HFF-Myc (cell line): Measurements from ENCODE around the gene NOX3.
"Not testable (repeated sequence)": the region's sequence is repeated elsewhere in the genome, so short reads cannot be mapped to it uniquely, and the experiment has no call there.

Source experiments
- DNase-seq: peaks from one replicate; pipeline ENCODE4 v3.0.0-alpha.2; 2011; ENCODE audit warnings: low read depth; ENCODE audit errors: extremely low read depth
- H3K4me3 ChIP-seq: replicated peaks from 2 replicates; pipeline ENCODE4 v1.5.1; 2011; ENCODE audit warnings: low read depth, mild to moderate bottlenecking, control low read depth, low read length
- TF ChIP-seq, protein P1 (sequence below): IDR thresholded peaks from 2 replicates; pipeline ENCODE4 v1.5.1; 2012; ENCODE audit warnings: mild to moderate bottlenecking, low read depth, low read length, control low read depth; ENCODE audit errors: missing control alignments

Gene NOX3

DNA sequence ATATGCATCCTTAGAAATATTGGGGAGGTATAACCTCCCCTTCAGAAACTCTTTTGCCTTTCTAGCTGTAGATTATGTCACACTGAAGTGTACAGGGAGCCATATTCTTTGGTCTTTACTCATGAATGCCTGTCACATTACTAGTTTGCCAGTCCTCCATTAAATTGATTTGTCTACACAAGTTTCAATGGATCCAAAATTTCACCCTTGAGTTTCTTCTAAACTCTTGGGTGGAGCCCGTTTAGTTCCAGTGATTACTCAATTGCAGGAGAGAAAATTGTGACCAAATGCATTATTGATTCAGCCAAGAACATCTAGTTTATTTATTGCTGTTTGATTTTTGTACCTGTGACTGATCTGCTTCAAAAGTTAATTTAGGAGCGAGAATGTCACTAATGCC, 81.0 kb downstream of the NOX3 start:
- TF ChIP-seq, protein P1, sequence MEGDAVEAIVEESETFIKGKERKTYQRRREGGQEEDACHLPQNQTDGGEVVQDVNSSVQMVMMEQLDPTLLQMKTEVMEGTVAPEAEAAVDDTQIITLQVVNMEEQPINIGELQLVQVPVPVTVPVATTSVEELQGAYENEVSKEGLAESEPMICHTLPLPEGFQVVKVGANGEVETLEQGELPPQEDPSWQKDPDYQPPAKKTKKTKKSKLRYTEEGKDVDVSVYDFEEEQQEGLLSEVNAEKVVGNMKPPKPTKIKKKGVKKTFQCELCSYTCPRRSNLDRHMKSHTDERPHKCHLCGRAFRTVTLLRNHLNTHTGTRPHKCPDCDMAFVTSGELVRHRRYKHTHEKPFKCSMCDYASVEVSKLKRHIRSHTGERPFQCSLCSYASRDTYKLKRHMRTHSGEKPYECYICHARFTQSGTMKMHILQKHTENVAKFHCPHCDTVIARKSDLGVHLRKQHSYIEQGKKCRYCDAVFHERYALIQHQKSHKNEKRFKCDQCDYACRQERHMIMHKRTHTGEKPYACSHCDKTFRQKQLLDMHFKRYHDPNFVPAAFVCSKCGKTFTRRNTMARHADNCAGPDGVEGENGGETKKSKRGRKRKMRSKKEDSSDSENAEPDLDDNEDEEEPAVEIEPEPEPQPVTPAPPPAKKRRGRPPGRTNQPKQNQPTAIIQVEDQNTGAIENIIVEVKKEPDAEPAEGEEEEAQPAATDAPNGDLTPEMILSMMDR, result no peak
- no peak overlapping the region for H3K4me3 ChIP-seq
- no peak for DNase-seq

DNA sequence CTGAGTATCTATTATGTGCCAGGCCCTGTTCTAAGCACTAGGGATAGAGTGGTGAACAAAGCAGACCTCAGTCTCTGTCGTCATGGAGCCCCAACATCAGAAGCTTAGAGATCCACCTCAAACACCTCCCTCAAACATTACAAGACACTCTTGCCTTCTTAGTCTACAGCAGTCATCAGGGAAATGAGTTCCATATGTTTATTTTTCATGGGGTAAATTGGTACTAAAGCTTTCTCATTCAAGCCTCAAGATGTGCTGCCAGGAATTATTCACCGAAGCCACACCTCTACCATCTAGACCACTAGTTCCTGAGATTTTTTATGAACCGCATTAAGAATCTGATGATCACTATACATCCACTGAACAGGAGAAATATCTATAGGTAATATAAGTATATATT, 82.4 kb downstream of the NOX3 start:
- TF ChIP-seq, protein P1, result no peak
- H3K4me3 ChIP-seq, result no peak overlapping the region
- DNase-seq, result peak; percentile 31

DNA sequence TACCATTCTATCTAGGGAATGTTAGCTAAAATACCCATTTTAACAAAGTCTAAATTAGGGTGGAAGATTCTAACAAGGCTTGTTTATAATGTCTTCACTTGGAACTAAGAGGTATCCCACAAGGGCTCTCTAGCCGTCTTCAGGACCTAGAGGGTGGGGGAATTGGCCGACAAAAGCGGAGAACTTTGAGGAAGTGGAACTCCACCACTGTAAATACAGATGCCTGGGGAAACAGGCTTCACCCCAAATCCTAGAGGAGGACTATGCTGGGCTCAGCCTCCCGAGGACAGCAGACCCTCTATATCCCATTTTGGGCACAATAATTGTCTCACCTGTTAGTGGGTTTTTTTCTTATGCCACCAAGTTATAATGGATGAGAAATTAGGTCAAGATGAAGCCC, 83.4 kb downstream of the NOX3 start:
- H3K4me3 ChIP-seq, result no peak overlapping the region
- TF ChIP-seq, protein P1, result no peak
- DNase-seq, result no peak

DNA sequence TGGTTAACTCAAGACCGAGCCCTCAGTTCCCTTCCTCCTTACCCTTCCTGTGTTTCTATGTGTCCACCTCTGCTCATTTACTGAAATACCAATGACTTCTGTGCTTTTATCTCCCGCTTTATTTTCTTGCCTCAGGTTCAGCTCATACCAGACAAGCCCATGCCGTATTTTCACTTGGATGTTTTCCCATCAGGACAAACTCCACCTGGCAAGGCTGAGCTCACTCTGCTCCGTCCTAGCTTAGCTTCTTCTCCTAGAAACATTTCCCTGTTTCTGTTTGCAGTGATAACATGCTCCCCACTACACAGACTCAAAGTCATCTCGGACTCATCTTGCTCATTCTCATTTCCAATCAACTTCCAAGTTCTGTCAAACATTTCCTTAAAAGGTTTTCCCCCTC, 84.4 kb downstream of the NOX3 start:
- no peak for DNase-seq
- TF ChIP-seq, protein P1, result no peak
- no peak overlapping the region for H3K4me3 ChIP-seq

DNA sequence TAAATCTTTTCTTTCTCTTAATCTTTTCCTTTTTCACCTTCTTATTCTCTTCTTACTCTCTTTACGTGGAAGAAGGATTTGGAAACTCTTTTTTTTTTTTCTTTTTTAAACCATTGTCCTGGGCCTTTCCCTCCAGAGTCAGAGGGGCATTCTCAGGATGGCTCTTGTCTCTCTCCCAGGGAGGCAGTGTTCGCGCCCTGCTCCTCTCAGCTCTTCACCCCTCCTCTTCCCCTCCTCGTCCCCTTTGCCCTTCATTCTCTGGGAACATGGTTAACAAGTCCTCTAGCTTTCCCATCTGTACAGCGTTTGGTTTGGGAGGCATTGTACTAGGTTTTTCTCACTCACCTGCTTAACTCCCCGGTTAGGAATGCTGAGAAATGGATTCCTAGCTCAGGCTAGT, 89.3 kb downstream of the NOX3 start:
- no peak overlapping the region for H3K4me3 ChIP-seq
- DNase-seq, result no peak
- TF ChIP-seq, protein P1, result no peak

DNA sequence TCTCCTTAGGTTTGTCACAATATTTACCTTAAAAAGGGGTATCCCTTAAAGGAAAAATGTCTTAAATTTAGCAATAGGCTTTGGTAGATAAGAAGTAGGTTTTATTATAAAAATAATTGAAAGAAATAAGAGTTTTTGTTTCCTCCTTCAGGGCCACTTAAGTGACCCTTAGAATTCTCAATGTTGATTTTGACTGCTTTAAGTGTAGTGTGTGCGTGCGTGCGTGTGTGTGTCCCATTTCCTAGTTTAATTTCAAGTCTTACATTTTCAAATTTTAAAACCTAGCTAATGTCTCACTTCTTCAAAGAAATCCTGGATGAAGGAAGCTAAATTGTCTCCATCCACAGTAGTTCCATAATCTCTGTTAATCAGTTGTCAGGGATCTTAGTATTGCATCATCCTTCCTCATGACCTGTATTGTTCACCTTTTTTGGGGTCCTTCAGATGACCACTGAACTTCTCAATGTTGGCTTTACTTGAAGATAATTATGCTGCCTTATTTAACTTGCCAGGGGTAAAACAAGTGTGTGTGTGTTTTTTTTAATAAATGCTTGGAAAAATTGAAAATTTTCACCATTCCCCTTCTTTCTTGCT, 90.7 kb downstream of the NOX3 start:
- DNase-seq, result no peak
- H3K4me3 ChIP-seq, result no peak overlapping the region
- TF ChIP-seq, protein P1, result no peak

DNA sequence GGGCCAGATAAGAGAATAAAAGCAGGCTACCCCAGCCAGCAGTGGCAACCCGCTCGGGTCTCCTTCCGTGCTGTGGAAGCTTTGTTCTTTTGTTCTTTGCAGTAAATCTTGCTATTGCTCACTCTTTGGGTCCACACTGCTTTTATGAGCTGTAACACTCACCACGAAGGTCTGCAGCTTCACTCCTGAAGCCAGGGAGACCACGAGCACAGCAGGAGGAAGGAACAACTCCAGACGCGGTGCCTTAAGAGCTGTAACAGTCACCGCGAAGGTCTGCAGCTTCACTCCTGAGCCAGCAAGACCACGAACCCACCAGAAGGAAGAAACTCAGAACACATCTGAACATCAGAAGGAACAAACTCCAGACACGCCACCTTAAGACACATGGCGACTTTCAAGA, 91.6 kb downstream of the NOX3 start:
- not testable (repeated sequence) for DNase-seq, H3K4me3 ChIP-seq

DNA sequence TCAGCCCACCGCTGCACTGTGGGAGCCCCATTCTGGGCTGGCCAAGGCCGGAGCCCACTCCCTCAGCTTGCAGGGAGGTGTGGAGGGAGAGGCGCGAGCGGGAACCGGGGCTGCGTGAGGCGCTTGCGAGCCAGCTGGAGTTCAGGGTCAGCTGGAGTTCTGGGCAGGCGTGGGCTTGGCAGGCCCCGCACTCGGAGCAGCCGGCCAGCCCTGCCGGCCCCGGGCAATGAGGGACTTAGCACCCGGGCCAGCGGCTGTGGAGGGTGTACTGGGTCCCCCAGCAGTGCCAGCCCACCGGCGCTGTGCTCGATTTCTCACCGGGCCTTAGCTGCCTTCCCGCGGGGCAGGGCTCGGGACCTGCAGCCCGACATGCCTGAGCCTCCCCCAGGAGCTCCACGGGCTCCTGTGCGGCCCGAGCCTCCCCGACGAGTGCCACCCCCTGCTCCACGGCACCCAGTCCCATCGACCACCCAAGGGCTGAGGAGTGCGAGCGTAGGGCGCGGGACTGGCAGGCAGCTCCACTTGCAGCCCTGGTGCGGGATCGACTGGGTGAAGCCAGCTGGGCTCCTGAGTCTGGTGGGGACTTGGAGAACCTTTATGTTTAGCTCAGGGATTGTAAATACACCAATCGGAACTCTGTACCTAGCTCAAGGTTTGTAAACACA, 92.5 kb downstream of the NOX3 start:
- not testable (repeated sequence) for H3K4me3 ChIP-seq, DNase-seq
